Keratinocyte (primary cell): Measurements from ENCODE around the gene PCDH15. TPM values are rescaled to one million over a fixed set of nuclear protein-coding genes. Genes with fewer than 3 reads are reported as not detected.

Source experiments
- DNase-seq: peaks from one replicate; pipeline ENCODE4 v3.0.0-alpha.2; 2011; ENCODE audit warnings: low read depth, missing footprints, low spot score
- FAIRE-seq: peaks from 2 replicates; lab custom pipeline; 2011; peaks lifted over from hg19 to GRCh38; lab: Jason Lieb, UNC
- H2AFZ ChIP-seq: 2 replicates; pipeline ENCODE4 v1.6.0; 2012; ENCODE audit warnings: low read length, control low read depth, inconsistent platforms; ENCODE audit not compliant: control insufficient read depth
- H3K27ac ChIP-seq: 2 replicates; pipeline ENCODE4 v1.5.1; 2011; ENCODE audit warnings: low read length; ENCODE audit not compliant: control insufficient read depth, insufficient read depth
- H3K27me3 ChIP-seq: 3 replicates; pipeline ENCODE4 v1.6.0; 2011; ENCODE audit warnings: low read length; ENCODE audit not compliant: control insufficient read depth, insufficient read depth; ENCODE audit errors: extremely low read depth
- H3K36me3 ChIP-seq, 2 experiments: 2 replicates in 1 of 2; 3 replicates in 1 of 2; pipeline ENCODE4 v1.5.1; 2011; ENCODE audit warnings: low read length in 2 of 2, mild to moderate bottlenecking in 1 of 2; ENCODE audit not compliant: control insufficient read depth in 2 of 2, insufficient read depth in 2 of 2; ENCODE audit errors: extremely low read depth in 1 of 2
- H3K4me1 ChIP-seq: 3 replicates; pipeline ENCODE4 v1.5.1; 2011; ENCODE audit warnings: low read length; ENCODE audit not compliant: control insufficient read depth, insufficient read depth; ENCODE audit errors: extremely low read depth
- H3K4me2 ChIP-seq: 3 replicates; pipeline ENCODE4 v1.6.0; 2011; ENCODE audit warnings: low read depth, low read length; ENCODE audit not compliant: control insufficient read depth, insufficient read depth; ENCODE audit errors: extremely low read depth
- H3K4me3 ChIP-seq, 3 experiments: fragments of 200-600 bp in 1 of 3; sonication (generic) in 1 of 3; 2 replicates in 2 of 3; 3 replicates in 1 of 3; pipeline ENCODE4 v1.5.1; 2011 to 2016; ENCODE audit warnings: low read length in 3 of 3, mild to moderate bottlenecking in 3 of 3, control low read depth in 2 of 3, inconsistent platforms in 1 of 3, low read depth in 1 of 3, mixed read lengths in 1 of 3, mixed run types in 1 of 3, moderate library complexity in 1 of 3; ENCODE audit not compliant: control insufficient read depth in 2 of 3, insufficient read depth in 2 of 3; ENCODE audit errors: extremely low read depth in 1 of 3
- H3K79me2 ChIP-seq: 2 replicates; pipeline ENCODE4 v1.6.0; 2012; ENCODE audit warnings: low read length; ENCODE audit not compliant: control insufficient read depth, insufficient read depth
- H3K9ac ChIP-seq: 3 replicates; pipeline ENCODE4 v1.6.0; 2011; ENCODE audit warnings: low read length; ENCODE audit not compliant: control insufficient read depth, insufficient read depth; ENCODE audit errors: extremely low read depth
- H3K9me1 ChIP-seq: 3 replicates; pipeline ENCODE4 v1.6.0; 2011; ENCODE audit warnings: low read length; ENCODE audit not compliant: control insufficient read depth, insufficient read depth; ENCODE audit errors: extremely low read depth
- H3K9me3 ChIP-seq: 2 replicates; pipeline ENCODE4 v1.5.1; 2012; ENCODE audit warnings: low read depth, low read length; ENCODE audit not compliant: control insufficient read depth
- H4K20me1 ChIP-seq: 3 replicates; pipeline ENCODE4 v1.6.0; 2011; ENCODE audit warnings: low read length; ENCODE audit not compliant: control insufficient read depth, insufficient read depth; ENCODE audit errors: extremely low read depth
- CTCF ChIP-seq, 3 experiments: IDR thresholded peaks in 1 of 3; conservative IDR thresholded peaks in 1 of 3; optimal IDR thresholded peaks in 1 of 3; 2 replicates in 2 of 3; 3 replicates in 1 of 3; pipeline versions ENCODE3 to v1.5.1; 2011; ENCODE audit warnings: low read length in 3 of 3, mild to moderate bottlenecking in 3 of 3, moderate library complexity in 2 of 3, control low read depth in 1 of 3, inconsistent platforms in 1 of 3; ENCODE audit not compliant: insufficient read depth in 2 of 3; ENCODE audit errors: extremely low read depth in 1 of 3
- EZH2 ChIP-seq: IDR thresholded peaks from one replicate; pipeline ENCODE4 v1.6.1; 2012; ENCODE audit warnings: inconsistent platforms, mild to moderate bottlenecking, low read length, moderate library complexity
- dilution Hi-C: fragments of 300-500 bp; cut with MboI; formaldehyde crosslinking; loops from one replicate; pipeline ENCODE4 v1.7.0; 2020; ENCODE audit warnings: low sequenced_read_pairs; ENCODE audit not compliant: extremely low pct_ligation_motif_present
- polyA plus RNA-seq, 5 experiments: library from polyadenylated mRNA; depleted of rRNA in 3 of 5; stranded (reverse) in 3 of 5; stranded (forward) in 1 of 5; unstranded in 1 of 5; fragments of >200 nt; gene quantifications; 1 replicate in 1 of 5; 2 replicates in 3 of 5; 3 replicates in 1 of 5; pipeline versions ENCODE4 v1.2.1 to v1.2.3, GENCODE V29; 2011 to 2012; ENCODE audit warnings: missing spikeins in 2 of 5, low read depth in 1 of 5, low replicate concordance in 1 of 5

The PCDH15 gene
- polyA plus RNA-seq, 1 donor (not counting 4 experiments of a cell fraction or from before 2014, with no cell fraction given): not detected

- no peaks in the 10 kb centered on the region for H3K79me2 ChIP-seq
- TF ChIP-seq EZH2 (no peak), CTCF (optimal IDR thresholded peaks at IDR 0.05 in 1 of 3, IDR thresholded peaks at IDR 0.05 in 1 of 3, conservative IDR thresholded peaks at IDR 0.05 in 1 of 3; ENCODE audit: extremely low read depth in 1 of 3, insufficient read depth in 2 of 3, low read length in 3 of 3) (no peak)
- no peak for FAIRE-seq
- no peak overlapping the region for H3K27ac ChIP-seq
- no peaks in the 10 kb centered on the region for H3K9me1 ChIP-seq
- no peak overlapping the region for H3K4me2 ChIP-seq
- DNase-seq: no peak
- dilution Hi-C loops: no loop called here
- H3K4me3 ChIP-seq: no peak overlapping the region
- no peaks in the 10 kb centered on the region for H3K36me3 ChIP-seq
- peaks cover 5% of the 10 kb centered on the region for H3K4me1 ChIP-seq
- H3K9ac ChIP-seq: no peak overlapping the region
- H2AFZ ChIP-seq: no peak overlapping the region
- no peaks in the 10 kb centered on the region for H3K27me3 ChIP-seq
- no peaks in the 10 kb centered on the region for H4K20me1 ChIP-seq
- no peaks in the 10 kb centered on the region for H3K9me3 ChIP-seq
Observed at GRCh38 chr10:54796881-54797280, 4.2 kb downstream of the PCDH15 start.

GRCh38 chr10:54776622-54777021 is 24.4 kb downstream of the PCDH15 start:
- DNase-seq: no peak
- Histone ChIP-seq H3K36me3 (no peaks in the 10 kb centered on the region), H3K9me1 (no peaks in the 10 kb centered on the region), H3K27ac (no peak overlapping the region), H3K79me2 (no peaks in the 10 kb centered on the region), H2AFZ (no peak overlapping the region), H4K20me1 (no peaks in the 10 kb centered on the region), H3K4me1 (no peaks in the 10 kb centered on the region), H3K4me3 (no peak overlapping the region), H3K4me2 (no peak overlapping the region), H3K9ac (no peak overlapping the region), H3K9me3 (no peaks in the 10 kb centered on the region), H3K27me3 (no peaks in the 10 kb centered on the region)
- FAIRE-seq: no peak
- TF ChIP-seq CTCF (optimal IDR thresholded peaks at IDR 0.05 in 1 of 3, IDR thresholded peaks at IDR 0.05 in 1 of 3, conservative IDR thresholded peaks at IDR 0.05 in 1 of 3; ENCODE audit: extremely low read depth in 1 of 3, insufficient read depth in 2 of 3, low read length in 3 of 3) (no peak), EZH2 (no peak)
- dilution Hi-C loops: no loop called here
